Measurements from ENCODE around the gene LYZ. TPM values are rescaled to one million over a fixed set of nuclear protein-coding genes. Genes with fewer than 3 reads are reported as not detected.

LYZ gene
- total and polyA plus RNA-seq, 9 of the 15 experiments (the other 6 are each of a cell fraction or from before 2014, with no cell fraction given), result 27.2 to 96.3 (median 42.1) TPM

DNA sequence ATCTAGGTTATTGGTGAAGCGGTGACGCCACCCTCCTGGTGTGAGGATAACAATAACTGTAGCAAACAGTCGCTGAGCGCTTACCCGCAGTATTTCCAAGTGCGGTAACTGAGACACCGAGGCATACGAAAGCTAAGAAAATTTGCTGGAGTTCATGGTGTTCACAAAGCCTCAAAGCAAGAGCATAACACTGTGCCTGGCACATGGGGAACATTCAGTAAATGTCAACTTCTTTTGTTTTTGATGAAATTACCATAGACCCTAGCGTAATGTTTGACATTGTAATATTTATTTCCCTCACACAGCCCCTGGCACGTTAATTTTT, 12.1 kb downstream of the LYZ start (continued):
- TF ChIP-seq, protein P1, sequence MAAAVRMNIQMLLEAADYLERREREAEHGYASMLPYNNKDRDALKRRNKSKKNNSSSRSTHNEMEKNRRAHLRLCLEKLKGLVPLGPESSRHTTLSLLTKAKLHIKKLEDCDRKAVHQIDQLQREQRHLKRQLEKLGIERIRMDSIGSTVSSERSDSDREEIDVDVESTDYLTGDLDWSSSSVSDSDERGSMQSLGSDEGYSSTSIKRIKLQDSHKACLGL (CRISPR knock-in tag; IDR thresholded peaks at IDR 0.05; ENCODE audit: borderline replicate concordance, poor library complexity, severe bottlenecking), result no peak
- TF ChIP-seq TCF3 (CRISPR knock-in tag; IDR thresholded peaks at IDR 0.05) (no peak), RFX1 (IDR thresholded peaks at IDR 0.05) (peak; percentile 16; the same call in 1 of the 2 replicates), YBX1 (IDR thresholded peaks at IDR 0.05) (no peak), HDAC3 (IDR thresholded peaks at IDR 0.05; ENCODE audit: borderline replicate concordance, partially characterized antibody) (no peak), ZNF217 (CRISPR knock-in tag; IDR thresholded peaks at IDR 0.05) (no peak), ZNF408 (CRISPR knock-in tag; IDR thresholded peaks at IDR 0.05; ENCODE audit: low read depth) (no peak), ZNF668 (CRISPR knock-in tag; IDR thresholded peaks at IDR 0.05) (no peak), MAFK (IDR thresholded peaks at IDR 0.05; ENCODE audit: low read length) (no peak), SAFB (IDR thresholded peaks at IDR 0.05; ENCODE audit: borderline replicate concordance, low read depth, low read length) (no peak), DACH1 (IDR thresholded peaks at IDR 0.05; ENCODE audit: partially characterized antibody) (no peak), HCFC1 (IDR thresholded peaks at IDR 0.05; ENCODE audit: low read depth, low read length) (no peak), CHD2 (IDR thresholded peaks at IDR 0.05; ENCODE audit: low read depth, low read length) (no peak), CCNT2 (IDR thresholded peaks at IDR 0.05; ENCODE audit: borderline replicate concordance, extremely low read depth, insufficient read length, low read depth, low read length) (no peak)
- TF ChIP-seq, protein P2, sequence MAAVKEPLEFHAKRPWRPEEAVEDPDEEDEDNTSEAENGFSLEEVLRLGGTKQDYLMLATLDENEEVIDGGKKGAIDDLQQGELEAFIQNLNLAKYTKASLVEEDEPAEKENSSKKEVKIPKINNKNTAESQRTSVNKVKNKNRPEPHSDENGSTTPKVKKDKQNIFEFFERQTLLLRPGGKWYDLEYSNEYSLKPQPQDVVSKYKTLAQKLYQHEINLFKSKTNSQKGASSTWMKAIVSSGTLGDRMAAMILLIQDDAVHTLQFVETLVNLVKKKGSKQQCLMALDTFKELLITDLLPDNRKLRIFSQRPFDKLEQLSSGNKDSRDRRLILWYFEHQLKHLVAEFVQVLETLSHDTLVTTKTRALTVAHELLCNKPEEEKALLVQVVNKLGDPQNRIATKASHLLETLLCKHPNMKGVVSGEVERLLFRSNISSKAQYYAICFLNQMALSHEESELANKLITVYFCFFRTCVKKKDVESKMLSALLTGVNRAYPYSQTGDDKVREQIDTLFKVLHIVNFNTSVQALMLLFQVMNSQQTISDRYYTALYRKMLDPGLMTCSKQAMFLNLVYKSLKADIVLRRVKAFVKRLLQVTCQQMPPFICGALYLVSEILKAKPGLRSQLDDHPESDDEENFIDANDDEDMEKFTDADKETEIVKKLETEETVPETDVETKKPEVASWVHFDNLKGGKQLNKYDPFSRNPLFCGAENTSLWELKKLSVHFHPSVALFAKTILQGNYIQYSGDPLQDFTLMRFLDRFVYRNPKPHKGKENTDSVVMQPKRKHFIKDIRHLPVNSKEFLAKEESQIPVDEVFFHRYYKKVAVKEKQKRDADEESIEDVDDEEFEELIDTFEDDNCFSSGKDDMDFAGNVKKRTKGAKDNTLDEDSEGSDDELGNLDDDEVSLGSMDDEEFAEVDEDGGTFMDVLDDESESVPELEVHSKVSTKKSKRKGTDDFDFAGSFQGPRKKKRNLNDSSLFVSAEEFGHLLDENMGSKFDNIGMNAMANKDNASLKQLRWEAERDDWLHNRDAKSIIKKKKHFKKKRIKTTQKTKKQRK (IDR thresholded peaks at IDR 0.05; ENCODE audit: borderline replicate concordance, low read depth, low read length), result no peak
- TF ChIP-seq, protein P3, sequence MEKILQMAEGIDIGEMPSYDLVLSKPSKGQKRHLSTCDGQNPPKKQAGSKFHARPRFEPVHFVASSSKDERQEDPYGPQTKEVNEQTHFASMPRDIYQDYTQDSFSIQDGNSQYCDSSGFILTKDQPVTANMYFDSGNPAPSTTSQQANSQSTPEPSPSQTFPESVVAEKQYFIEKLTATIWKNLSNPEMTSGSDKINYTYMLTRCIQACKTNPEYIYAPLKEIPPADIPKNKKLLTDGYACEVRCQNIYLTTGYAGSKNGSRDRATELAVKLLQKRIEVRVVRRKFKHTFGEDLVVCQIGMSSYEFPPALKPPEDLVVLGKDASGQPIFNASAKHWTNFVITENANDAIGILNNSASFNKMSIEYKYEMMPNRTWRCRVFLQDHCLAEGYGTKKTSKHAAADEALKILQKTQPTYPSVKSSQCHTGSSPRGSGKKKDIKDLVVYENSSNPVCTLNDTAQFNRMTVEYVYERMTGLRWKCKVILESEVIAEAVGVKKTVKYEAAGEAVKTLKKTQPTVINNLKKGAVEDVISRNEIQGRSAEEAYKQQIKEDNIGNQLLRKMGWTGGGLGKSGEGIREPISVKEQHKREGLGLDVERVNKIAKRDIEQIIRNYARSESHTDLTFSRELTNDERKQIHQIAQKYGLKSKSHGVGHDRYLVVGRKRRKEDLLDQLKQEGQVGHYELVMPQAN (IDR thresholded peaks at IDR 0.05; ENCODE audit: borderline replicate concordance), result 0 out of 2 replicates have a peak, but pooled peaks have one; percentile 62
- TF ChIP-seq, protein P4, sequence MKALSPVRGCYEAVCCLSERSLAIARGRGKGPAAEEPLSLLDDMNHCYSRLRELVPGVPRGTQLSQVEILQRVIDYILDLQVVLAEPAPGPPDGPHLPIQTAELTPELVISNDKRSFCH (CRISPR knock-in tag; IDR thresholded peaks at IDR 0.05), result no peak
- TF ChIP-seq, protein P4 (tag; IDR thresholded peaks at IDR 0.05), result no peak
- TF ChIP-seq, protein P5, sequence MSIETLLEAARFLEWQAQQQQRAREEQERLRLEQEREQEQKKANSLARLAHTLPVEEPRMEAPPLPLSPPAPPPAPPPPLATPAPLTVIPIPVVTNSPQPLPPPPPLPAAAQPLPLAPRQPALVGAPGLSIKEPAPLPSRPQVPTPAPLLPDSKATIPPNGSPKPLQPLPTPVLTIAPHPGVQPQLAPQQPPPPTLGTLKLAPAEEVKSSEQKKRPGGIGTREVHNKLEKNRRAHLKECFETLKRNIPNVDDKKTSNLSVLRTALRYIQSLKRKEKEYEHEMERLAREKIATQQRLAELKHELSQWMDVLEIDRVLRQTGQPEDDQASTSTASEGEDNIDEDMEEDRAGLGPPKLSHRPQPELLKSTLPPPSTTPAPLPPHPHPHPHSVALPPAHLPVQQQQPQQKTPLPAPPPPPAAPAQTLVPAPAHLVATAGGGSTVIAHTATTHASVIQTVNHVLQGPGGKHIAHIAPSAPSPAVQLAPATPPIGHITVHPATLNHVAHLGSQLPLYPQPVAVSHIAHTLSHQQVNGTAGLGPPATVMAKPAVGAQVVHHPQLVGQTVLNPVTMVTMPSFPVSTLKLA (conservative IDR thresholded peaks at IDR 0.05), result no peak; a peak in 2 of 4 replicates
- TF ChIP-seq, protein P6, sequence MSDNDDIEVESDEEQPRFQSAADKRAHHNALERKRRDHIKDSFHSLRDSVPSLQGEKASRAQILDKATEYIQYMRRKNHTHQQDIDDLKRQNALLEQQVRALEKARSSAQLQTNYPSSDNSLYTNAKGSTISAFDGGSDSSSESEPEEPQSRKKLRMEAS (CRISPR knock-in tag; IDR thresholded peaks at IDR 0.05), result no peak
